GM13976 (cell line): Measurements from ENCODE around the gene GGT7.

Source experiments
- DNase-seq: peaks from one replicate; pipeline ENCODE4 v3.0.0; 2012; ENCODE audit warnings: low spot score
- CTCF ChIP-seq: IDR thresholded peaks from 2 replicates; pipeline ENCODE4 v1.5.1; 2012; ENCODE audit warnings: borderline replicate concordance, mild to moderate bottlenecking; ENCODE audit not compliant: insufficient read depth; ENCODE audit errors: extremely low read depth, missing control alignments, control extremely low read depth
- in situ Hi-C: fragments of 300-500 bp; cut with MboI; formaldehyde crosslinking; loops from one replicate; pipeline ENCODE4 v1.12.0; 2022; ENCODE audit warnings: low sequenced_read_pairs, mixed read lengths, inconsistent platforms; ENCODE audit not compliant: unreplicated experiment

Gene GGT7

DNA sequence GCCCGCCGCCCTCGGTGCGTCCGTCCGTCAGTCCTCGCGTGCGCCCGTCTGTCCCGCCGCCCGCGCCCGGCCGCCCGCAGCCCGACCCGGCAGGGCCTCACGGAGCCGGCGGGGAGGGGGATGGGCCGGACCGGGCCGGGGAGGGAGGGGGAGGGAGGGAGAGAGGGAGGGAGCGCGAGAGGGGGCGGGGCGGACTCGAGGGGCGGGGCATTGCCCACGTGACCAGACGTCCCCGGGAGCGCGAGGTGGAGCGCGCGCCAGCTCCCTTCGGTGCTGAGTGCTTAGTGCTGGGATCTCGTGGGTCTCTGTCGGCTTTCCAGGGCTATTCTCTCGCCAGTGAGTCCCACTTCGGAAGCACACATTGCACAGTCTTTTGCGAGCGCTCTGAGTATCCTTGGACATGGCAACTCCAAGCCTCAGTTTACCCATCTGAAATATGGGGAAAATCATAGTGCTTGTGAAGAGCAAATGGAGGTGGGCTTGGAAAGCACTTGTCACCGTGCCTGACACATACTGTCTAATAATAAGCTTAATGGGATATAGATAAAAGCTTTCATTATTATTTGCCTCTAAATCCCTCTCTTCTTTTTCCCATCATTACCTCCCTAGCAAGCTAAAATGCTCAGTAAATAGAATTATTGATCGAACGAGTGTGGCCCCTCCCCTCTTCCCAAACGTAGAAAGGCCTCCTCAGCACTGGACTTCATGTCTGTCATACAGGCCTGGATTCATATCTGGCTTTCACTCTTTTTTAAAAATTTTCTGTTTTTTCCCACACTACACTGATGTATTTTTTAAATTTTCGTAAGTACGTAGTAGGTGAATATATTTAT, 46.9 kb downstream of the GGT7 start, which contains the start of gene NCOA6:
NCOA6 (minus strand) TSS at position 122 of the 833 bp plus-strand sequence. CDS start 43,296 bp downstream, outside the sequence.
- TF ChIP-seq CTCF = no peak
- peak; percentile 93 for DNase-seq
- in situ Hi-C loops = loop anchor here (25.0 kb wide), 1 partner anchor 387 kb away; no protein-coding TSS in a partner anchor

DNA sequence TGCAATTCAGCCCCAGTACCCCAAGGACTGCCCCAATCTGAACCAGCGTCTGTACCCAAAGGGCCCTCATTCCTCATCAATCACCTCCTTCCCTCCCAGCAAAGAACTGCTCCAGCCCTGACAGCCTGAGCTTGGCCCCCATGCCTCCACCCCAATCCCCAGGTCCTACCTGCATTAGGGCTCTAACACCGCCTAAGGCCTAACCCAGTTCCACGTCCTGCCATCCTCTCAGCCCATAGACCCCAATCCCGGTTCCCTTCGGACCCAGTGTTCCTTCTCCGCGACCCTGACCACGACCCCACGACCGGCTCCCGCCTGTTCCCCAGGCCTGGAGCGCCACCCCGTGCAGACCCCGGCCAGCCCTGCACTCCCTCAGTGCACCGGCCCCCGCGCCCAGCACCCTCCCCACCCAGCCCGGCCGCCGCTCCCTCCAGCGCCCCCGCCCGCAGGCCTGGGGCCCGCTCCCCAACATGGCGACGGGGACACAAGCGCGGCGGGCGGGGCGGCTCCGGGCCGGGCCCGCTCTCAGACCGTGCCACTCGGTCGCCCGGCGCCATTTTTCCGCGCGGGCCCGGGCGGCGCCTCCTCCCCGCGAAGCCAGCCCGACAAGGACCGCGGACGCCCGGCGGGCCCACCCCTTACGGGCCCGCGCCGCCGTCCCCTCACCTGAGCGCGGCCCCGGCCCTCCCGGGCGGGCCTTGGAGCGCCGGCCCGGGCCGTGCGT, 47.7 kb downstream of the GGT7 start:
- TF ChIP-seq CTCF = peak; percentile 9
- DNase-seq = peak; percentile 87
- in situ Hi-C loops = loop anchor here (25.0 kb wide), 1 partner anchor 387 kb away; no protein-coding TSS in a partner anchor

DNA sequence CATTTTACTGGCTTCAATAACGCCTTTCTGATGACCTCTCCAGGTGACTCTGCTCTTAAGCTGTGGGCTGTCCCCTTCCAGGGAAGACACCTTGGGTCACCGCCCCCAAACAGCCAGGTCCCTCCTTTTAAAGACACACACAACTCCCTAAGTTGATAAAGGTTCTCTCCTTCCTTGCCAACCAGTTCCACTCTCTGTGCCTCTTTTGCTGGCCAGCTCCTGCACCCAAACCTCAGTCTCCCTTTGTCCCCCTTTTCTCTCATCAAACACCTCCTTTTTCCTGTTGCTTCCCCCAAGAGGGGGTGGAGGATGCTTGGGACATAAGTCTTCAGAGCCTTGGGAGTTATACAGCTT, 48.2 kb downstream of the GGT7 start:
- DNase-seq = peak; percentile 81
- in situ Hi-C loops = no loop called here
- no peak for TF ChIP-seq CTCF

GRCh38 chr20:34824026-34824425, 48.6 kb downstream of the GGT7 start:
- in situ Hi-C loops = no loop called here
- no peak for TF ChIP-seq CTCF
- no peak for DNase-seq

- no peak for DNase-seq
- TF ChIP-seq CTCF = no peak
- in situ Hi-C loops = no loop called here
These were observed 51.7 kb downstream of the GGT7 start for GRCh38 chr20:34820805-34821578.

- DNase-seq = no peak
- in situ Hi-C loops = no loop called here
- TF ChIP-seq CTCF = no peak
These were observed 54.9 kb downstream of the GGT7 start for GRCh38 chr20:34817801-34818200.
